Stimulated activated CD8-positive, alpha-beta memory T cell treated with anti-CD3 and anti-CD28 coated beads, Interleukin-7, amount 100 ng/mL, for 4 hours (primary cell): ENCODE measurements around the gene NUP54.
A peak's percentile ranks its signal among the peaks of the same experiment; 100 is the strongest.

ENCODE experiments used
- DNase-seq, 2 donors: peaks; one replicate each; pipeline ENCODE4 v3.0.0-alpha.2; 2020; ENCODE audit warnings: low read depth in 2 of 2

The NUP54 gene

DNA sequence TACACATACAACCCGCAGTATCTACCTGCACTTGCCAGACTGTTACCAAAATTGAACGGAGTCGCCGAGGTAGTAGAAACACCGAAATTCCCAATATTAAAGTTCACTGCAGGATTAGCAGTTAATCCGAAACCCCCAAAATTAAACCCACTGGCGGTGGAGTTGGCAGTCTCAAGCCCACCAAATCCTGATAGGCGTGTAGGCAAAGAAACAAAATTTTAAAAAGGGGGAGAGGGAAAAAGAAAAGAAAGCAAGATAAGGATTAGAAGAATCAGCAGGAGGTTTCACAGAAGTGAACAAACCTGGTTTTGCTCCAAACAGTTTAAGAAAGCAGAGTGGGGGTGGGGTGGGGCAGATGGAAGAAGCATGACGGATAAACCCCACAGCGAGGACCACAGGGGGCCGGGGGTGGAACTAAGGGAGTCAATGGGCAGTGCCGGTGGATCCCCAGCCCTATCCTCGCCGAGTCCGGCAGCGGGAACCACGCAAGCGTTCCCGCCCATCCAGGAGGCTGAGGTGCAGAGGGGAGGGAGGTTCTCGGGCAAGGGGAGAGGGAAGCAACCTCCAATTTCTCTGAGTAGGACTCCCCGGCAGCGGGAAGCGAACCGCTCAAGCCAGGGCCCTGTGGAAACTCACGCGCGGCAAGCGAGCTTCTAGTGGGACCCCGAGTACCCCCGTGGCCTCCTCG is 599 bp downstream of the NUP54 start:
- peak; percentile 0 to 12 for DNase-seq

DNA sequence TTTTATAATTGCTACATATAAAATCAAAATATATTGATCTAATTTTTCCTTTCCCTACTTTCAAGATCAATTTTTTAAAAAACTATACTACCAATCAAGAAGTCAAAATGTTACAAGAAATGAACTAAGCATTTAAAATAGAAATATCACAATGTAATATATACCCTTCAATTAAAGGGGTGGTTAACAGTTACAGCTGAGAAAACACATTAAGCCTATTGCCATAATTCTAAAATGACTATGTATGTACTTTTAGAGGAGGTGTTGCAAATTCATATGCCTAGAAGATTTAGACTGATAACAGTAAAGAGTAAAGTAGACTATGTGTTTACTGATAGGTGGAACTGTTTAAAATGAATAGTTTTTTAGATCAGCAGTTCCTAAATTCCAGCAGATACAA is 3.7 kb downstream of the NUP54 start:
- no peak for DNase-seq

DNA sequence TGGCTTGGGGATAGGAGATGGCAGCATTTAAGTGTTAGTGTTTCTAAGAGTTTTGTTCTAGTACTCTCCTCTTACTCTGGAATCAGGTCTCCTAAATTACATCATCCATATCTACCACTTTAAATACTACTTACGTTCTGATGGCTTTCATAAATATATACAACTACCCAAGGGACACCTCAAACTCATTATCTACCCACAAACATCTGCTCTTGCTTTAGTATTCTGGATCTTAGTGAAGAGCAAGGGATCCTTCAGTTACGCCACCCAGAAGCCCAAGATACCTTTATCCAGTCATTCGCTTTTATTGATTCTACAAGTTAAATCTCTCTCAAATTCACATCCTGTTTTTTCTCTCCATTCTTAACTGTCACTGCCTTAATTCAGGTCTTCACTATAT is 7.0 kb downstream of the NUP54 start:
- DNase-seq = no peak

DNA sequence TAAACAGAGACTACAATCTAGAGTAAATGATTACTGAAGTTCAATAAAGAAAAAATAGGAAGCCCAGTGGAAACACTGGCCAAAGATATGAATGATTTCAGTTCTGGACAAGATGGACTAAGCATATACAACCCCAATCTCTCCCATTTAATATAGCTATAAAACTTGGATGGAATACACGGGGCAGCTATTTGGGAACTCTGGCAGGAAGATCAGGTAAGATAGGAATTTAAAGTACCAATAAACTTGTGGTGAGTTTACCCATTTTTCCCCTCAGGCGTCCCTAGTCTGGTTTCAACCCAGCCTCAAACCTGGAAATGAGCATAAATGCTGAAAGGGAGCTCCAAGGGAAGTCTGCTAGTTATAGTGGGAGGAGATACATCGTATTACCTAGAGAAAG is 20.4 kb downstream of the NUP54 start:
- no peak for DNase-seq

DNA sequence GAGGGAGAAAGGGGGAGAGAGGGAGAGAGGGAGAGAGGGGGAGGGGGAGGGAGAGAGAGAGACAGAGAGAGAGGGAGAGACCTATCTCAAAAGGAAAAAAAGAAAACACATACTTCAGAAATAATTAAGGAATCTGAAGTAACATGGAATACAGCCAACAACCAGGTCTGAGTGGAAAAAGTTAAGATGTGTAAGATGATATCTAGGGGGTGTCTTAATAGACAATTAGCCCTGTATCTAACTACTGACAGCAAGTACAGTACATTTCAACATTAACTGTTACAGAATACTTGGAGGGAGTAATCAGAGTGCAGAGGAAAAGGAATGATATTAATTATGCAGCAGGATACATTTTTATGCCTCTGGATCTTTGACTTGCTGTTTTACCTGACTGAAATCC is 22.4 kb downstream of the NUP54 start:
- no peak for DNase-seq

DNA sequence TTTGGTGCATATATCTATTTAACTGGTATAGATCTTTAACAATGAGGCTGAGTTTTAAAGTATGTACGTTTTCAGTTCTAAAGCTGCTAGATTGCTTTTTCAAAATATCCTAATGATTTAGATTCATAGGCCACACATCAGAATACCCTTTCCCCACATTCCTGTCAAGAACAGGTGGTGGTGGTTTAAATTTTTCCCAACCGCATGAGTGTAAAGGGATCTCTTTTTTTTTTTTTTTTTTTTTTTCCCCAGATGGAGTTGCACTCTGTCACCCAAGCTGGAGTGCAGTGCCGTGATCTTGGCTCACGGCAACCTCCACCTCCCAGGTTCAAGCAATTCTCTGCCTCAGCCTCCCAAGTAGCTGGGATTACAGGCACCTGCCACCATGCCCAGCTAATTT is 28.0 kb downstream of the NUP54 start:
- no peak for DNase-seq

DNA sequence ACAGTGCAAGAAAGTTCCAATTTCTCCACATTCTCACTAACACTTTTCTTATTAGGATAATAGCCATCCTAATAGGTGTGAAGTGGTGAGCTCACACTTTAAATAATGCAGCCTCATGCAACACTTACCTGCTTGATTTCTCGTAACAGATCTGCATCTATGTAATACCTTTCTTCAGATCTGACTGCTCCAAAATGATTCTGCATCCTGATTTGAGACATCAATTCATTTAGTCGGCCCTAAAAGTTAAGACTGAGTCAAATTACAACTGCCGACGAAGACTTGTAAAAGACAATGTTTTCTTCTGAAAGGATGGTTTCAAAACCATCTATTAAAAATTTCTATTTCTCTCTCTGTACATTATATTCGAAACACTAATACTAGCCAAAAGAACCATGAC is 30.7 kb downstream of the NUP54 start:
- no peak for DNase-seq

DNA sequence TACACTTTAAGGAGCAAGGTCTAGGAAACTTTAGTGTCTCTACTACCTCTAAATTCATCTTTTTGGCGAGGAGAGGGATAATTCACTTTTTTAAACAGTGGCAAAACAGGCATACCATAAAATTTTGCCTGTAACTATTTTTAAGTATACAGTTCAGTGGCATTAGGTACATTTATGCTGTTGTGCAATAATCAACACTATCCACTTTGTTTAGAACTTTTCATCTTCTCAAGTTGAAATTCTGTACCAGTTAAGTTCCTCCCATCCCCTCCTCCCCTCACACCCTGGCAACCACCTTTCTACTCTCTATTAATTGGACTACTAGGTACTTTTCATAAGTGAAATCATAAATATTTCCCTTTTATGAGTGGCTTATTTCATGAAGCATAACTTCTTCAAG is 31.4 kb downstream of the NUP54 start:
- DNase-seq = no peak

DNA sequence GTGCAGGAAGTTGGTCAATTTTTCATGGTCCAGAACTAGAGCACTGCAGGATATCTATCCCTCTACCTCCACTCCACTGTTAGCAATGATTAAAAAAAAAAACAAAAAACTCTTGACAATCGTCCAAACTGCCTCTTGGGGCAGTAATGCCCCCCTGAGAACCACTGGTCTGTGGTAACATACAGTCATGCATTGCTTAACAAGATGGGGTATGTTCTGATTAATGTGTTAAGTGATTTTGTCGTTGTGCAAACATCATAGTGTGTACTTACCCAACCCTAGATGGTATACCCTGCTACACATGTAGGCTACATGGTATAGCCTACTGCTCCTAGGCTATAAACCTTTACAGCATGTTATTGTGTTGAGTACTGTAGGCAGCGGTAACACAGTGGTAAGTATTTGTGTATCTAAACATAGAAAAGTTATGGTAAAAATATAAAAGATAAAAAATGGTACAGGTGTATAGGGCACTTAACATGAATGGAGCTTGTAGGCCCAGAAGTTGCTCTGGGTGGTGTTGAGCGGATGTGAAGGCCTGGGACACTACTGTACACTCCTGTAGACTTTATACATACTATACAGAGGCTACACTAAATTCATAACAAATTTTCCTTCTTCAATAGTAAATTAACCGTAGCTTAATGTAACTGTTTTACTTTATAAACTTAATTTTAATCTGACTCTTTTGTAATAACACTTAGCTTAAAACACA is 39.6 kb downstream of the NUP54 start:
- DNase-seq = no peak

DNA sequence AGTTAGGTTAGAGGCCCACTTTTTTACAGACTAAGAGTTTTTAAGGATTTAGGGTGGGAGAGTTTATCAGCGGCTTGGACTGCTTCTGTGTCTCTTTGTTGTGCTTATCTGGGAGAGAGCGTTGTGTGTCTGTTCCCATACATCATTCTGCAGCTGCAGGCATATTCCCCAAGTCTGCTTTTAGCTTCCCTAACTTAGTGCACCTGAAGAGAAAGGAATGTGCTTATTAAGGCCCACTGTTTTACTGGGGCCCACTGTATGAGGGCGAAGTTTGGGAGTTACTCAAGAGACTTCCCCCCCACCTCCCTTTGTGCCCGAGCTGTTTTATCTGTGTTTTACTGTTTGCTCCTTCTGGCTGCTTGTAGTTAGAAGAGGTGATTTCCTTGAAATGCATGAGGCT is 41.8 kb downstream of the NUP54 start:
- no peak for DNase-seq

DNA sequence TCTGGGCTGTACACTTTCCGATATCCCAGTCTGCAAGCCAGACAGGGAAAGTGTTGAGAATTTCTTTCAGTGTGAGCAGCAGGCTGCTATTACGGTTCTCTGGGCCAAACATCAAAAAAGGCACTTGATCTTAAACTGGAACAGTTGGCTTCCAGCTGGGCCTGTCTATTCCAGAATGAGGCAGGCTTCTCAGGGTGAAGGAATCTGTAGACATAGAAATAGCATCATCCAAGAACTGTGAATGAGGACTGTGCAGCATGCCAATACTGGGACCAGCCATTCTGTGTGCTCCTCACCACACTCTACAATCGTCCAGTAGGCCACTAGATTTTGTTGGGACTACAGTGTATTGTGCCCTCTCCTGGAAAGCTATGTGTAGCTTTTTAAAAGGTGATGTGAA is 42.5 kb downstream of the NUP54 start:
- no peak for DNase-seq

DNA sequence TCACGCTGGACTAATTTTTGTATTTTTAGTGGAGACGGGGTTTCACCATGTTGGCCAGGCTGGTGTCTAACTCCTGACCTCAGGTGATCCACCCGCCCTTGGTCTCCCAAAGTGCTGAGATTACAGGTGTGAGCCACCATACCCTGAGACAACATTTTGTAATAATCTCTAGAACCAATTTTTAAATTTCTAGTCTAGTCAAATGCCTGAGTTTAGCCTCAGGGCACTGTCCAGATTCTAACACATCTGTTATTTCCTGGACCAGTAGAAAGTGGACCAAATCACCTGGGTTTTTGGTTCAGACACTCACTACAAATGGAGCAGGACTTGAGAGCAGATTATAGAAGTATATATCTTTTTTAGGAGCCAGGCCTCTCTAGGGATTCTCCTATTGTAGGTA is 52.1 kb downstream of the NUP54 start:
- no peak for DNase-seq

DNA sequence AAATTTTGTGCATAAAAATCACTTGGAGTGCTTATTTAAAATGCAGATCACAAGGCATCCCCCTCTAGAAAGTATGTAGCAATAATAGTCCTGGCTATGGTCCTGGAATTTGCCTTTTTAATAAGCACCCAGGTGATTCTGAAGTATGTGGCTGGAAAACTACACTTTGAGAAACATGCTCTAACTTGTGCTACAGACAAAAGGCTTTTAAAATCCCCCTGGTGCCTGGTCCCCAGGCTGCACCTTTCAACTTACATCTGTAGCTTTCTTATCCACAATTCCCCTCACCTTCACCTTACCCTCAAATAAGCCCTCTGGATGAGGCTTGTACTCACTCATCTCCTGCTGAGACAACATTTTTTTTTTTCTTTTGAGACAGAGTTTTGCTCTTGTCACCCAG is 52.6 kb downstream of the NUP54 start:
- DNase-seq = no peak

DNA sequence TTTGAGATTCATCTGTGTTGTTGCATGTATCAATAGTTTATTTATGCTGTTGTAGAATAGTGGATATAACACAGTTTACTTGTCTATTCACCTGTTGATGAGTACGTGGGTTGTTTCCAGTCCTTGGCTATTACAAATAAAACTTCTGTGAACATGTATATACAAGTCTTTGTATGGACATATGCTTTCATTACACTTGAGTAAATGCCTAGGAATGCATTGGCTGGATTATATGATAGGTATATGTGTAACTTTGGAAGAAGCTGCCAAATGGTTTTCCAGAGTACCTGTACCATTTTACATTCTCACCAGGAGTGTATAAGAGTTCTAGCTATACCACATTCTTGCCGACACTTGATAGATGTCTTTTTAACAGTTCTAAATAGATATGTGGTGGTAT is 57.1 kb downstream of the NUP54 start:
- no peak for DNase-seq

DNA sequence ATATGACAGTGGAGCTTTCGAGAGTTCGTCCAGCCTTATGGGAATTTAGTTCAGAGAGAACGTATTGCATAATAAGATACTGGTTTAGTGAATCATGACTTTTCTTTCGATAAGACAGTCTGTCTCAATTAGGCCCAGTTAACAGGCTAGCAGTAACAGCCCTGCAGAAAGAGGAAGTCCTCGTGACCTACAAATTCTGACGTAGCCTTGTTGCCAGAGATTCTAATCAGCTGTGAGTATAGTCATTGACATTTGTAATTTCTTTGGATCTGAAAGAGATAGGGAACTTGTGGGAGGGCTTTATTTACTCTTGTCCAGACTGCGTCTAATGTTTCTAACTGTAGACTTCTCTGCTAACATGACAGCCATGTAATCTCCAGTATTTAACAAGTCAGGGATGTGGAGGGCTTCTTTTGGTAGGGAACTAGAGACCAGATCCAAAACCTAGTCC is 57.9 kb downstream of the NUP54 start:
- no peak for DNase-seq

DNA sequence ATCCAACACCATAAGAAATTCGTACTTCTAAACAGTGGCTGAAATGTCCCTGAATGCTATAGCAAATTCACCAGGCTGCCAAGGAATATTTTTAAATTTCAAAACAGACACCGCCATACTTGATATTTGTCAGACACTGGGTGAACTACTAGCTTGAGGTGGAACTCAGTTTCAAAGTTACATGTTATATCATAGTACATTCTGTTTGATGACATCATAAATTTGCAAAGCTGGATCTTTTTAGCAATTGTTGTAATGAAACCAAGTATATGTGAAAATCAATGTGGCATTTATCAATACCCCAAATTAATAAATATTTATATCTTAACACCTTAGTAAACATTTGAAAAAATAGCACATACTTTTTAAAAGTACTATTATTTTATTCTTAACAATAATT is 59.5 kb downstream of the NUP54 start:
- no peak for DNase-seq

DNA sequence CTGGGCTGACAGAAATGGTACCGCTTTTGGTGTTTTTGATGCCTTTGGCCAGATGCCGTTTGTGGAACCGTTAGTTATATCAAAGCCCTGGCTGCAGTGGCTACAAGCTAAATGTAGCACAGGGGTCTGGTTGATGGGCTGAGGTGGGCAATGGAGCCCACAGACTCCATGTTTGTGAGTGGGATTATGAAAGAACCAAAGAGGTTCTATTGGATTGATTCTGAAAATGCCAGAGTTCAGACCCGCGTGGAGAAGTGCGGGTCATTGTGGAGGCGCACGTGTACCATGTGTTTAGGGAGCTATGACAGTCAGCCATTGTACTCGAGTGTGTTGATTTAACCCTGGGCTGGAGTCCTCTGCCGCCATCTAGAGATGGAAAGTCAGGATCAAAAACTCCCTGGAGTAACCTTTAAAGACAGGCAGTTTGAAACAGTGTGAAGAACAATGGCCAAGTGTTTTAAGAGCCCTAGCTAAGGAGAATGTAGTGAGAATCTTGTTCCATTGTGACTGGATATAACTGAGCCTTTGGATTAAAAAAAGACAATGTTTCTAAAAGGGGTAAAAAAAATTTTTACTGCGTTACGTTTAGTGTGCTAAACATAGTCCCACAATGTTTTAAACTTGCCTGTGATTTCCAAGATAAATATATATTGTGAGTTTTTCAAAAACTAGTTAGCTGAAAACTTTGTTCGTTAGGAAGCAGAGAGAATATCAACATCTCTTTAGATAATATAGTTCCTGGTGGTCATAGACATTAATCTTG is 61.0 kb downstream of the NUP54 start:
- no peak for DNase-seq

DNA sequence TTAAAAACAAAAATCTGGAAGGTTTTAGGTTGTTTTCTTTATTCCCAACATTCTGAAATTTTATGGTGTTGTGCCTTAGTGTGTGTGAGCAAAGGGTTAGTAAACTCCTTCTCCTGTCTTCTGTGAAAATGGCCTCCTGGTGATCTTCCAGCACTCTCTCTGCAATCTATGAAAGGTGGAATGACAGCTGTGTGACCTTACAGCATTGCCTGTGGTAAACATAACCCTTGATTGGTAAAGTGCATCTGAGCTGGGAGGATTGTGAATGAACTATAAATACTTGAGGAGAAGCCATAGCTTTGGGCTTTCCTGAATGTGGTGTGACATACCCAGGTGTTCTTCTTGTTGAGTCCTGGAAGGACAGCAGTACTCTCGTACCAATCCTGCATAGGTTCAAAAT is 63.7 kb downstream of the NUP54 start:
- DNase-seq = no peak

DNA sequence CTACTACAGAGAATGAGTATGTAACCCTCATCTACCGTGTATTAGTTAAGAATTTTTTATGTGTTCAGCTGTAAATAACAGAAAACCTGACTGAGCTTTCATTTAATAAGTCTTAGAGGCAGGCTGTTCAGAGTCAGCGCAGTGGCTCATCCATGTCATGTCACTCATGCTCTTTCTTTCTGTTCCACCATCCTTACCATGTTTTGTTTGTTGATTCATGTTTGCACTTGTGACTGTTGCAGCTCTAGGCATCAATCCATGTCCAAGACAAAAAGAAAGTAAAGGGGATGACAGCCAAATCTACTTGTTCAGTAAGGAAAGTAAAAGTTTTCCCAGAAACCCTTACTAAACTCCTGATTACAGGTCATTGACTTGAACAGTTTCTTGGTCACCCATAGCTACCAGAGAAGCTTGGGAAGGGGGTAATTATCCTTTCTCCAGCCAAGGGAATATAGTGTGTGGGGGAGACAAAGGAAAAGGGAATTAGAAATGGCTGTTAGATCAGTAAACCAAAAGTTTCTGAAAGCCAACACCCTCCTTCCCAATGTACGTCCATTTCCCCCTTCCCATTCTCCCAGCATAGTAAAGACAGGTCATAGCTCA is 64.7 kb downstream of the NUP54 start:
- DNase-seq = no peak

DNA sequence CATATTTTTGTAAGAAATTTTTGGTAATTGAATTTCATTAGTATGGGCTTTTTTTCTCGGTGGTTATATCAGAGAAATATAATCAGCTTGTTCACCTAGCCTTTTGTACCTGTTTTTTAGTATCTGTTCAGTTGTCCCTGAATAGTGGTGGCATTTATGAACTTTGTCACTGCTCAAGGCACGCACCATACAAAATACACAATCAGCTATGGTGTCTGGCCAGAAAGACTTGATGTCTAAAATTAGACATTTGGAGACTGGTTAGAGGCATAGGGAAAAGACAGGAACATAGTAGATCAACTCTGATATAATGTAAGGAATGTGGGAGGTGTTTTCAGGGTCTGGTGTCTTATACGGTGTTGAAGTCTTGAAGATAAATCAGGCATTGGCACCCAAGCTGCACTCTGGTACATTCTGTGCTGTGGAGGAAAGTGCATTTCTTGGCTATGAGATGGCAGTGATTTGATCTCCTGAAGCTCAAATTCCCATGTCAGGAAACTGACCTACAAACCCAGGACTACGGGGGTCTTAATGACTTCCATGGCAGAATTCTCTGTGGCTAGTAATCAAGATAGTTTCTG is 70.1 kb downstream of the NUP54 start:
- DNase-seq = no peak

DNA sequence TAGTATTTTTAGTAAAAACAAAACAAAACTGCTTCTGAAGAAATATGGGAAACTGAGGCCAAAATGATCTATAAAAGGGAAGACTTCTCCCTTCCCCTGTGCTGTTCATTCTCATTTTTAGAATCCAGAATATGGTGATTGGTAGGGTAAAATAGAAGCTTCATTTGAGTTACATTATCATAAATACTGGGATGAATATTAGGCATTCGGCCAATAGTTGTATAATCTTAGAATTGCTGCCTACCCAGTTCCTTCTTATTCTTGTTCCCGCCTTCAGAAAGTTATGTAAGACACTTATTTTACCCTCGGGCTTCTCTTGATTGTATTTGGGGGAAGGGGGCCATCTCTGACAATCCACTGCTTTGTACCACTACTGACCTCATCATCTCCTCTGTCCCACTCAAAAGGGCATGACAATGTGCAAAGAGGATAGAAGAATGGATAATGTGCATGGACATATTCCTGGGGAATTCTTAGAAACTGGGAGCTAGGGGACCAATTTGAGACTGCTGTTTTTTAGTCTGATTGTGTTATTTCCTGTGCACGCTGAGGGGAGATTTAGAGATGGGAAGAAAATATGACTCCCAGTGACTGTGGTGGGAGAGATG is 73.1 kb downstream of the NUP54 start:
- no peak for DNase-seq

DNA sequence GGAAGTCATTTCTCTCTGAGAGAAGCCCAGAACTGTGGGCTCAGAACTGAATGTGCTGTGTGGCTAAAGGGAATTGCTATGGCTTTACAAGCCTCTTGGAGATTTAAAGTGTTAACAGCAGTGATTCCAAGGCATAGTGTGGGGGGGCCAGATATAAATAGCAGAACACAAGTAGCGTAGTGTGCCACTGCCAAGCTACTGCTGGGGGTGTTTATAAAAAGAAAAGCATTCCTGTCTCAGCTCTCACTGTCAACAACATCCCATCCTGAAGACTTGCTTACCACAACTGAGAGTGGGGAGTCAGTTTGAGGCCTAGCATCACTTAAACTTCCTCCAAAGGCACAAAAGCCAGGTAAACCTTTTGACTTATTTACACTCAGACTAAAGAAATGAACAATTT is 73.7 kb downstream of the NUP54 start, which contains the start of gene ART3:
Gene ART3, plus strand, starts transcription at position 242 of the 400 bp plus-strand sequence. CDS start 1,181 bp downstream, outside the sequence.
- no peak for DNase-seq
